Right ventricle myocardium superior (tissue), 1 donor: Measurements from ENCODE around the gene PKN1. TPM values are rescaled to one million over a fixed set of nuclear protein-coding genes. Genes with fewer than 3 reads are reported as not detected.

Source experiments
- ATAC-seq: fragments of 200-7000 bp; cut with Tn5 transposase; one replicate; pipeline ENCODE4 v1.9.1; 2020; ENCODE audit warnings: mild to moderate bottlenecking; ENCODE audit not compliant: poor library complexity
- DNase-seq: peaks from one replicate; pipeline ENCODE4 v3.0.0-alpha.2; 2020
- intact Hi-C: fragments of 100-400 bp; cut with DNase I; formaldehyde crosslinking; loops from one replicate; pipeline ENCODE4 v1.11.2; 2022
- total RNA-seq: library from RNA; stranded (reverse); fragmentation: NEBNext Ultra II Directional; extraction: Animal tissue kit (Norgen Biotek cat#: 25700); gene quantifications from one replicate; pipeline ENCODE4 v1.2.1, GENCODE V29; 2021
- donor health status: DM: no; HTN: yes; CAD: no; lungs with severe emphysema.

The PKN1 gene
- total RNA-seq, 1 donor from 2014 or later: 129 TPM

GRCh38 chr19:14405380-14405757 lies 27.7 kb upstream of the PKN1 start:
- intact Hi-C loops: no loop called here
- no peak for DNase-seq
- no peak for ATAC-seq

GRCh38 chr19:14405758-14406644 lies 27.1 kb upstream of the PKN1 start:
- ATAC-seq (peak; percentile 90), DNase-seq (peak; percentile 87)
- intact Hi-C loops: no loop called here

- intact Hi-C loops: no loop called here
- DNase-seq (no peak), ATAC-seq (no peak)
Measured at GRCh38 chr19:14406645-14407401, 26.3 kb upstream of the PKN1 start.

GRCh38 chr19:14407605-14408484 lies 25.3 kb upstream of the PKN1 start:
- no peak for ATAC-seq
- intact Hi-C loops: no loop called here

GRCh38 chr19:14408491-14409145 lies 24.5 kb upstream of the PKN1 start:
- intact Hi-C loops: no loop called here
- DNase-seq (no peak), ATAC-seq (no peak)

More at GRCh38 chr19:14407605-14408484, 25.3 kb upstream of the PKN1 start:
- DNase-seq: no peak

GRCh38 chr19:14409146-14410023 lies 23.7 kb upstream of the PKN1 start:
- ATAC-seq (no peak), DNase-seq (no peak)
- intact Hi-C loops: no loop called here

GRCh38 chr19:14410091-14411051 lies 22.7 kb upstream of the PKN1 start:
- intact Hi-C loops: no loop called here
- no peak for DNase-seq
- ATAC-seq: no peak

GRCh38 chr19:14411161-14411937 lies 21.8 kb upstream of the PKN1 start:
- ATAC-seq (no peak), DNase-seq (no peak)
- intact Hi-C loops: no loop called here

GRCh38 chr19:14411938-14412245 lies 21.2 kb upstream of the PKN1 start:
- intact Hi-C loops: no loop called here
- ATAC-seq (no peak), DNase-seq (no peak)

- DNase-seq: no peak
Measured at GRCh38 chr19:14412324-14412995, 20.6 kb upstream of the PKN1 start.

GRCh38 chr19:14412996-14413692 lies 20.0 kb upstream of the PKN1 start:
- intact Hi-C loops: no loop called here
- no peak for ATAC-seq
- DNase-seq: no peak

More at GRCh38 chr19:14412324-14412995, 20.6 kb upstream of the PKN1 start:
- intact Hi-C loops: no loop called here
- ATAC-seq: no peak

- intact Hi-C loops: no loop called here
- no peak for DNase-seq
- no peak for ATAC-seq
Measured at GRCh38 chr19:14413693-14414181, 19.4 kb upstream of the PKN1 start.

- intact Hi-C loops: no loop called here
- DNase-seq (no peak), ATAC-seq (no peak)
Measured at GRCh38 chr19:14414926-14415690, 18.0 kb upstream of the PKN1 start.

- DNase-seq (no peak), ATAC-seq (no peak)
- intact Hi-C loops: no loop called here
Measured at GRCh38 chr19:14416817-14417231, 16.3 kb upstream of the PKN1 start.
